ENCODE data around the gene ZNF101. TPM values are rescaled to one million over a fixed set of nuclear protein-coding genes. Genes with fewer than 3 reads are reported as not detected.

The ZNF101 gene
- total and polyA plus RNA-seq, 2 donors (not counting 1 experiment from before 2014, with no cell fraction given), result 15.2 to 74.3 TPM

GRCh38 chr19:19732579-19733501, 64.2 kb downstream of the ZNF101 start, which contains the start of gene ZNF14:
ZNF14 (minus strand) TSS chr19:19733112; CDS start chr19:19732958, 154 bp downstream.
- Histone ChIP-seq H3K4me2 (replicated peaks; ENCODE audit: low read depth, low read length, poor library complexity, severe bottlenecking) (peak within 1 kb of the TSS; percentile 79), H3K36me3 (replicated peaks in 1 of 2; ENCODE audit: control extremely low read depth in 1 of 2, control insufficient read depth in 1 of 2, extremely low read depth in 1 of 2, insufficient read depth in 2 of 2, low read length in 1 of 2) (peaks cover 0 to 4% of the 10 kb centered on the region in 2 experiments), H3K9me3 (ENCODE audit: control extremely low read depth in 1 of 3, control insufficient read depth in 2 of 3, insufficient read depth in 1 of 3, low read length in 2 of 3) (peaks cover 0 to 33% (median under 1%) of the 10 kb centered on the region in 3 donors), H3K4me3 (ENCODE audit: control extremely low read depth in 1 of 5, extremely low read depth in 1 of 5, insufficient read depth in 1 of 5, low read depth in 2 of 5, low read length in 4 of 5) (peak within 1 kb of the TSS; percentile 59 to 95 (median 94)), H3K27ac (ENCODE audit: low read length in 2 of 2) (peak within 1 kb of the TSS; percentile 49 to 76), H3K27me3 (replicated peaks in 1 of 4; ENCODE audit: control extremely low read depth in 1 of 4, control insufficient read depth in 3 of 4, insufficient read depth in 4 of 4, low read length in 3 of 4) (no peaks in the 10 kb centered on the region), H3K4me1 (ENCODE audit: control insufficient read depth in 2 of 2, insufficient read depth in 2 of 2, low read length in 2 of 2) (peaks cover 11 to 17% of the 10 kb centered on the region in 2 donors), H3K79me2 (ENCODE audit: control insufficient read depth, insufficient read depth, low read length) (peaks cover 70% of the 10 kb centered on the region), H4K20me1 (ENCODE audit: control insufficient read depth, insufficient read depth, low read length, poor library complexity, severe bottlenecking) (peaks cover 12% of the 10 kb centered on the region), H2AFZ (ENCODE audit: insufficient read depth, low read depth, low read length, poor library complexity, severe bottlenecking) (peak within 1 kb of the TSS; percentile 92), H3K9ac (ENCODE audit: low read length) (peak within 1 kb of the TSS; percentile 78)
- H3K27me3 Mint-ChIP-seq, result no peaks in the 10 kb centered on the region
- under 1% methylated on average over 58 of the region's 61 CpGs for WGBS (ENCODE audit: insufficient coverage)
- ChIA-PET POLR2A (interaction anchor here (0.6 to 2.5 kb wide), 19 partner anchors 43 to 1837 kb away, joined by 3 to 22 read pairs (median 4); partner anchors contain the start of genes ATP13A1, LPAR2, NDUFA13 and ZNF101), CTCF (interaction anchor here (0.5 to 1.4 kb wide), 6 partner anchors 44 to 201 kb away, joined by 3 to 5 read pairs (median 4); partner anchors contain the start of genes ZNF101 and ZNF253)
- H3K4me3 Mint-ChIP-seq, result peak within 1 kb of the TSS; percentile 99
- H3K9me3 Mint-ChIP-seq (ENCODE audit: insufficient read depth), result peaks cover 2% of the 10 kb centered on the region
- H3K27ac Mint-ChIP-seq, result peak within 1 kb of the TSS; percentile 96
- intact Hi-C loops (cut with micrococcal nuclease), result loop anchor here (1.0 to 5.0 kb wide), 7 partner anchors 43 to 541 kb away; partner anchors contain the start of genes ATP13A1, BORCS8, RFXANK and ZNF101
- peaks cover 27% of the 10 kb centered on the region for H3K4me1 Mint-ChIP-seq
- TF ChIP-seq CTCF (IDR thresholded peaks at IDR 0.05) (no peak), EZH2 (IDR thresholded peaks at IDR 0.05; ENCODE audit: borderline replicate concordance, insufficient read depth, low read depth, low read length, poor library complexity, severe bottlenecking) (no peak)
- peak; percentile 94 for DNase-seq
- peak; percentile 100 for ATAC-seq (ENCODE audit: low read depth)

Small RNAs within 50 kb of the gene (small RNA-seq; reads per million reads assigned to genes)
- gene AC011458.2 (ENCODE audit: insufficient read length, low read depth, low replicate concordance), result not detected

Other genes with a start within 250 kb of the ZNF101 start
- gene TSSK6, start 153.3 kb upstream of the ZNF101 start, total RNA-seq, result 6.3 and 8.9 TPM in 2 replicates
- 7.7 and 9.6 TPM in 2 replicates for gene TSSK6, start 153.3 kb upstream of the ZNF101 start, polyA plus RNA-seq
- 170 and 188 TPM in 2 replicates for gene NDUFA13, start 152.6 kb upstream of the ZNF101 start, total RNA-seq
- gene NDUFA13, start 152.6 kb upstream of the ZNF101 start, polyA plus RNA-seq, result 58.5 and 195 TPM in 2 replicates
- gene YJEFN3, start 139.9 kb upstream of the ZNF101 start, total RNA-seq, result 6.9 and 8.8 TPM in 2 replicates
- gene YJEFN3, start 139.9 kb upstream of the ZNF101 start, polyA plus RNA-seq, result 4.8 and 7.1 TPM in 2 replicates
- 0.10 and 0.12 TPM in 2 replicates for gene CILP2, start 130.6 kb upstream of the ZNF101 start, total RNA-seq
- gene CILP2, start 130.6 kb upstream of the ZNF101 start, polyA plus RNA-seq, result 0.04 and 0.07 TPM in 2 replicates
- gene PBX4, start 50.2 kb upstream of the ZNF101 start, total RNA-seq, result 11.7 and 11.8 TPM in 2 replicates
- 6.0 and 11.7 TPM in 2 replicates for gene PBX4, start 50.2 kb upstream of the ZNF101 start, polyA plus RNA-seq
- gene LPAR2, start 40.6 kb upstream of the ZNF101 start, total RNA-seq, result 27.1 and 30.3 TPM in 2 replicates
- gene LPAR2, start 40.6 kb upstream of the ZNF101 start, polyA plus RNA-seq, result 37.2 and 46.8 TPM in 2 replicates
- 112 and 114 TPM in 2 replicates for gene GMIP, start 25.2 kb upstream of the ZNF101 start, total RNA-seq
- 57.0 and 64.7 TPM in 2 replicates for gene GMIP, start 25.2 kb upstream of the ZNF101 start, polyA plus RNA-seq
- gene ATP13A1, start 5.2 kb upstream of the ZNF101 start, total RNA-seq, result 153 and 156 TPM in 2 replicates
- 216 and 277 TPM in 2 replicates for gene ATP13A1, start 5.2 kb upstream of the ZNF101 start, polyA plus RNA-seq
- gene ZNF14, start 64.3 kb downstream of the ZNF101 start, total RNA-seq, result 21.0 and 22.5 TPM in 2 replicates
- 3.4 and 6.0 TPM in 2 replicates for gene ZNF14, start 64.3 kb downstream of the ZNF101 start, polyA plus RNA-seq
- 67.6 and 80.3 TPM in 2 replicates for gene ZNF506, start 152.9 kb downstream of the ZNF101 start, total RNA-seq
- gene ZNF506, start 152.9 kb downstream of the ZNF101 start, polyA plus RNA-seq, result 25.6 and 26.0 TPM in 2 replicates
- 28.6 and 33.7 TPM in 2 replicates for gene ZNF253, start 197.0 kb downstream of the ZNF101 start, total RNA-seq
- 5.5 and 6.2 TPM in 2 replicates for gene ZNF253, start 197.0 kb downstream of the ZNF101 start, polyA plus RNA-seq
- 12.5 and 13.3 TPM in 2 replicates for gene ZNF93, start 232.1 kb downstream of the ZNF101 start, total RNA-seq
- gene ZNF93, start 232.1 kb downstream of the ZNF101 start, polyA plus RNA-seq, result 2.9 and 4.8 TPM in 2 replicates

Data from B cell (primary cell).